SW 1271 (cell line): Measurements from ENCODE around the gene NECAB3.
"Not testable (repeated sequence)": the region's sequence is repeated elsewhere in the genome, so short reads cannot be mapped to it uniquely, and the experiment has no call there.

Source experiments
- DNase-seq, 2 experiments: peaks; one replicate each; lab custom pipeline; 2025; lab: John Stamatoyannopoulos, UW

Gene NECAB3

DNA sequence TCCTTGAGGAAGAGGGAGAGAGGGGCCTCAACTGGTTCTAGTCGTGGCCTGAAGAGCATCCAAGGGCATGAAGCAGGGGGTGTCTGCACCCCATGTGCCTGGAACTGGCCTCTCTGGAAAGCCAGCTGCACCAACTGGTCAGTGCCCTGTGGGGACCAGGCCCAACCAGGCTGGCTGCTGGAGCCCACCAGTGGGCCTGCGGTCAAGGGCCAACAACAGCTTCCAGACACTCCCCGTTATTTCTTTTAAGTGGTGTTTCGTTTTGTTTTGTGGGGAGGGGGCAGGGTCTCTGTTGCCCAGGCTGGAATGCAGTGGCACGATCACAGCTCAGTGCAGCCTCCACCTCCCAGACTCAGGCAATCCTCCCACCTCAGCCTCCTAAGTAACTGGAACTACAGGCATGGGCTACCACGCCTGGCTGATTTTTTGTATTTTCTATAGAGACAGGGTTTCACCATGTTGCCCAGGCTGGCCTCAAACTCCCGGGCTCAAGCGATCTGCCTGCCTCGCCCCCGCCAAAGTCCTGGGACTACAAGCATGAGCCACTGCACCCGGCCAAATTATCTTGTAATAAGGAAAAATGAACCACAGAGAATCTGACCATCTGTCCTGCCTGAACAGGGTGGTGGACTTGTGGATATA lies 24.0 kb downstream of the NECAB3 start:
- DNase-seq, result no peak

GRCh38 chr20:33649201-33649681 lies 25.0 kb downstream of the NECAB3 start:
- no peak for DNase-seq

DNA sequence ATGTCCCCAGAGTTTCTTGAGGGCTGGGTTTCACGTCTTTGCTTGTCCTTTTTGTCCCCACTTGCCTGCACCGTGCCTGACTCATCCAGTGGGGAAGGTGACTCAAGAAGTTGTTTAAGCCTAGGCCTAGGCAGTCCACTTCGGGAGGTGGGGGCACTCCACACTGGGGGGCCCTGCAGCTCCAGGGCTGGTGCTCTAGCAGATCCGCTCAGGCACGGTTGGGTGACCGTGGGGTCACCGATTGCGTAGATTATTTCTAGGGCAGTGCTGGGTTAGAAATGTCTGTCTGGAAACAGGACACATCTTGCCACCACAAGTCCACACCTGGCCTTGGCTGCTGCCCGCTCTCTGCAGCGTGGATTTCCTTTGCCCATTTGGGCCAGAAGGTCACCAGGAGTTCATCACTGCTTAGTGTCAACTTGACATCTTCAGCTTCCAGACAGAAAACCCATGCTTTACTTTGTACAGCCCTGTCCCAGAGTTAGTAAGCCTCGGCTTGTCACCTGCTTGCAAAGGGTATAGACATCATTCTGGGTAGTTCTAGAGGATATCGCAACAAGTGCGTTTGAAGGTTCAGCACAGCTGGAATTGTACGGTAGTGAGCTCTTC lies 25.7 kb downstream of the NECAB3 start:
- no peak for DNase-seq

DNA sequence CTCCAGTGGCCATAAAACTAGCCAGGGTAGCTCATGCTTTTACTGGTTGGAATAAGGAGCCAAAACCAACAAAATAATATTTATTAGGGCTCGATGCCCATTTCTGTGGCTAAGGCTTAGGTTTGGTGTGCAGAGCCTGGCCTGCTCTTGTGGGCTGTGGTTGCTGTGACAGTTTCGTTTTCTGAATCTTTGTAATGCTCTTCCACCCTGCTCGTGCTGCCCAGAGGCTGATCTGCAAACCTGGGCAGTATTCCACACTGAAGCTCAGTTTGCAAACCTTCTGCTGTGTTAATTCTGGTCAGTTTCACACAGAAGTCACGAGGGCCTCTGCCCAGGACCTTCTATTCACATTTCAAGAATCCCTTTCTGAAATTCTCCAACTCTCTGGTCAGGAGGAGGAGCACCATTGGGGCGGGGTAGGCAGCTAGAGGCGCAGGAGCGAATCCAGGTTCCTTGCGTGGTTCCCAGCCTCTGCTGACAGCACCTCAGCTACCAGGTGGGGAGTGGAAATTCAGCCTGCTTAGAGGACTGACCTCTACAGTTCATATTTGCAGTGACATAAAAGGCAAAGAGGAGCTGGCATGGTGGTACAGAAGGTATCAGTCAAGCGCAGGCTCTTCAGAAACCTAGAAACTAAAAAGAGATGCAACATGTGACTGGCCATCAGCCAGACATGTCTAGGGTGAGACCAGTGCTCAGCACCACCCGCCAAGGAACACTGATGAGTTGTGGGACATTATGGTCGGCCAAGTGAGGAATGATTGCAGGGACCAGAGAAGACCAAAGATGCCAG lies 26.4 kb downstream of the NECAB3 start:
- no peak for DNase-seq

DNA sequence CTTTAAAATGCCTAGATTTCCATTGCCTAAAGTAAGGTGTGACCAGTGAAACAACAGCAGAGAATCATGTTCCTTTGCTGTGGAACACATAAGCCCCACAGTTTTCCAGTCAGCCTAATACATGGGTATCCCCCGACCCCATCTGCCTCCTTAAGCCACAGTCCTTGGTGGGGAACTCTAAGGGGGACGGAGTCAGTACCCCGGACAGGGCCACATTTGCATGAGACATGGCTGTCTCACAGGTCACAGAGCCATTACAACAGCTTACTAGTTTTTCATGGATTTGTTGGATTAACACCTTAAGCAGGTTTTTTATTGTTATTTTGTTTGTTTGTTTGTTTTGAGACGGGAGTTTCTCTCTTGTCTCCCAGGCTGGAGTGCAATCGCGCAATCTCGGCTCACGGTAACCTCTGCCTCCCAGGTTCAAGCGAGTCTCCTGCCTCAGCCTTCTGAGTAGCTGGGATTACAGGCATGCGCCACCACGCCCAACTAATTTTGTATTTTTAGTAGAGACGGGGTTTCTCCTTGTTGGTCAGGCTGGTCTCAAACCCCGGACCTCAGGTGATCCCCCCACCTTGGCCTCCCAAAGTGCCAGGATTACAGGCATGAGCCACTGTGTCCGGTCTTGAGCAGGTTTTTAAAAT lies 27.1 kb downstream of the NECAB3 start:
- not testable (repeated sequence) for DNase-seq

- DNase-seq, result no peak
Measured at GRCh38 chr20:33646191-33646590, 28.0 kb downstream of the NECAB3 start.

GRCh38 chr20:33645396-33645795 lies 28.8 kb downstream of the NECAB3 start:
- no peak for DNase-seq

DNA sequence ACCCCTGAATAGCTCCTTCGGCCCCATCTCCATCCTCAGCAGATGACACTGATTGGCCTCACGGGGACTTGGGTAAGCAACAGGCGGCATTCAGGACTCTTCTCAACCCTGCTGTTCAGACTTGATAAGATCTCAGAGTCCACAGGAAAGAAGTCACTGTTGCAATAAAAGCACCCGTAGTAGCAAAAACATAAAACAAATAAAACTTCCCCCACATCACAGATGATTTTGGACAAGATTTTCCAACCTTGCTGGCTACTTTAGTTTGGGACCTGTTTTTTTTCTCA lies 29.2 kb downstream of the NECAB3 start:
- no peak for DNase-seq

GRCh38 chr20:33644313-33645071 lies 29.7 kb downstream of the NECAB3 start:
- DNase-seq, result no peak

DNA sequence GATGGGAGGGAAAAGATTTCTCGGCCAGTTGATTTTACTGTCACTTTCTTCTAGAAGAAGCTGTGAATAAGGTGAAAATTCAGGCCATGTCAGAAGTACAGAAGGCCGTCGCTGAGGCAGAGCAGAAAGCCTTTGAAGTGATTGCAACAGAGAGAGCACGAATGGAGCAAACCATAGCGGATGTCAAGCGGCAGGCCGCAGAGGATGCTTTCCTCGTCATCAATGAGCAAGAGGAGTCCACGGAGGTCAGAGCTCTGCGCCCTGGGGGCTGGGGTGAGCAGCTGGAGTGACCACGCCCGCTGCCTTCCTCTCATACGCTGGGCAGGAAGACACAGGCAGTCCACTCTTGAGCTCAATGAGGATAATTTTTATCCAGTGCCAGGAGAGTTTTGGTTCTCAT lies 33.9 kb downstream of the NECAB3 start:
- DNase-seq, result no peak

- no peak for DNase-seq
Measured at GRCh38 chr20:33636776-33637175, 37.5 kb downstream of the NECAB3 start.

GRCh38 chr20:33635341-33635740 lies 38.9 kb downstream of the NECAB3 start:
- DNase-seq, result no peak

DNA sequence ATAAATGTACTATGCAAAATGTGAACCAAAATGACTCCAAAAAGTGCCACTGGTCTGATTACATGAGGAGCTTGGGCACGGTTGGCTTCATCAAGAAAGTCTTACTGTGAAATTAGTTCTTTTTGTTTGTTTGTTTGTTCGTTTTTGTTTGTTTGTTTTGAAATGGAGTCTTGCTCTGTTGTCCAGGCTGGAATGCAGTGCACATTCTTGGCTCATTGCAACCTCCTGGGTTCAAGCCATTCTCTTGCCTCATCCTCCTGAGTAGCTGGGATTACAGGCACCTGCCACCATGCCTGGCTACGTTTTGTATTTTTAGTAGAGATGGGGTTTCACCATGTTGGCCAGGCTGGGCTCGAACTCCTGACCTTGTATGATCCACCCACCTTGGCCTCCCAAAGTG lies 42.3 kb downstream of the NECAB3 start:
- not testable (repeated sequence) for DNase-seq

DNA sequence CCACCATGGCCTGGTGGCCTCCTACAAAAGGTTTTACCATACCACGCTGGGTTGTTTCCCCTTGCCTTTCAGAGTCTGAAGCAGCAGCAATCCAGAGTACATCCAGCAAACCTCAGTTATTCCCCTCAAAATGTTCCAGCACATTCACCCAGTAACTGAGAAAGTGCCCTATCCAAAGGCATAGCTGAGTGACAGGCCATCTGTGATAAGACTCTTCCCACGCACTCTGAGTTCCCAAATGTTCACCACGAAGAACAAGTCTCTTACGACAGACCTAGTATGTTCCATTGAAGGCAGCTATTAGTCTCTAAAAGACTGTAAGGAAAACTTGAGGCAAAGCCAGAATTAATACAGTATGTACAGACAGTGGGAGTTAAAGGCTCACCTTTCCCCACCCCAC lies 43.7 kb downstream of the NECAB3 start:
- DNase-seq, result no peak

- no peak for DNase-seq
Measured at GRCh38 chr20:33629979-33630378, 44.2 kb downstream of the NECAB3 start.

- no peak for DNase-seq
Measured at GRCh38 chr20:33629533-33629932, 44.7 kb downstream of the NECAB3 start.

GRCh38 chr20:33627577-33628216 lies 46.5 kb downstream of the NECAB3 start:
- no peak for DNase-seq

DNA sequence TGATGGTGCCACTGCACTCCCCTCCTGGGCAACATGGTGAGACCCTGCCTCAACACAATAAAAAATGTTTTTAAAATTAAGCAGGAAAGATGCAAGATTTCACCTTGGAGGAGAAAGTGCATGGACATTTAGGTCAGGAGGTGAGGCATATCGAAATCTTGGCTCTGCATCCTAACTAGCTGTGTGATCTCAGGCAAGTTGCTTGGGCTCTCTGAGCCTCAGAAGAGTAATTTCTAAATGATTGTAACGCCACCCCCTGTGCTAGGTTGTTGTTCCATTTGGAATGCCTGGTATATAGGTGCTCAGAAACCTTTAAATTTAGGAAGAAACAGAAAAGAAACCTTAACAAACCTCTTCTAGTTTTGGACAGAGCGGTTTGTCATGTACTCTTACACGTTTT lies 48.0 kb downstream of the NECAB3 start:
- DNase-seq, result no peak

- no peak for DNase-seq
Measured at GRCh38 chr20:33624399-33624798, 49.8 kb downstream of the NECAB3 start.

DNA sequence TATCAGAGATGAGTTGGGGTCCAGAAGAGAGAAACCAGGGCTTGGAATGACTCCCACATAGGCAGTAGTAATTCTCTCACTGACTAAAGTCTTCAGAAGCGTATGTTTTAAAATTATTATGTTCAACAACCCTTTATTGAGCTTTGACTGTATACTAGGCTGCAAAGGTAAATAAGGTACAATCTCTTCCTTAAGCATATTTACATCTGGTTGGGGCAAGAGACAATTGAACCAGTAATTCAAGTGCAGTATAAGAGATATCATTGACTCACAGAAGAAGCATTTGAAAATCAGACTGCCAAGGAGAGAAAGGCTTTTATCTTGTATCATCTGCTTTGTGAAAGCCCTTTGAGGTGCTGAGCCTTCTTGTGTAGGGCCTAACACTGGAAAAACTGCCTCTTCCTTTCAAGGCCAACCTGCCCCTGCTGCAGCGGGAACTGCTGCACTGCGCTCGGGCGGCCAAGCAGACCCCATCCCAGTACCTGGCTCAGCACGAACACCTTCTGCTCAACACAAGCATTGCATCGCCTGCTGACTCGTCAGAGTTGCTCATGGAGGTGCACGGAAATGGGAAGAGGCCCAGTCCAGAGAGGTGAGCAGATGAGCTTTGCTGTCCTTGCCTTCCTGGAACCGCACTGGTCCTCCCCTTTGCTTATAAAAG lies 51.4 kb downstream of the NECAB3 start:
- DNase-seq, result no peak
